Prostate gland (tissue), 2 donors: ENCODE results near the gene AIFM1.

Experiments
- CTCF ChIP-seq, 4 experiments: fragments of 200-600 bp in 2 of 4; fragments of 450-650 bp in 2 of 4; sonication (generic) in 2 of 4; IDR thresholded peaks; 1 replicate in 3 of 4; 2 replicates in 1 of 4; pipeline ENCODE4 v1.5.1; 2016 to 2019; ENCODE audit warnings: antibody characterized with exemption in 4 of 4, mild to moderate bottlenecking in 2 of 4, moderate library complexity in 2 of 4
- POLR2A ChIP-seq: fragments of 450-650 bp; IDR thresholded peaks from one replicate; pipeline ENCODE4 v1.6.1; 2016; ENCODE audit warnings: antibody characterized with exemption, mild to moderate bottlenecking

GRCh38 chrX:130079824-130080406, 85.7 kb downstream of the AIFM1 start:
- peak in 3 of 4 experiments; percentile 63 to 68 (median 67) for TF ChIP-seq CTCF (IDR thresholded peaks at IDR 0.05)
- TF ChIP-seq POLR2A: no peak
